ENCODE data around the gene PROSER2.

DNA sequence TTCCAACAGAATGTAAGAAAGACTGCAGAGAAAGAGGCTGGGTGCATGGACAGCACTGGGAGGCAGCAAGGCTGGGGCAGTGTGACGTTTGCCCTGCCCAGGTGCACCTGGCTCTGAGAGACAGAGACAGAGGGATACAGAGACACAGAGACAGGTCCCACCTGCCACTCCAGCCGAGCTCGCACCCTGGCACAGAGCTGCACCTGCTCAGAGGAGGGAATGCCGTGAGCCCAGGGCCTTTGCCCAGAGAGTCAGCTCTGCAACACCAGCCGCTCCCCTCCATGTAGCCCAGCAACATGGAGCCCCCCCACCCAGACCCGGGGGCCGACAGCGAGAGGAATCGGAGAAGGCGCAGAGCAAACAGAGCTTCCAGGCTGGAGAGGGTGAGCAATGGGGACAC, 35.3 kb upstream of the PROSER2 start:
- TF ChIP-seq, protein P1, sequence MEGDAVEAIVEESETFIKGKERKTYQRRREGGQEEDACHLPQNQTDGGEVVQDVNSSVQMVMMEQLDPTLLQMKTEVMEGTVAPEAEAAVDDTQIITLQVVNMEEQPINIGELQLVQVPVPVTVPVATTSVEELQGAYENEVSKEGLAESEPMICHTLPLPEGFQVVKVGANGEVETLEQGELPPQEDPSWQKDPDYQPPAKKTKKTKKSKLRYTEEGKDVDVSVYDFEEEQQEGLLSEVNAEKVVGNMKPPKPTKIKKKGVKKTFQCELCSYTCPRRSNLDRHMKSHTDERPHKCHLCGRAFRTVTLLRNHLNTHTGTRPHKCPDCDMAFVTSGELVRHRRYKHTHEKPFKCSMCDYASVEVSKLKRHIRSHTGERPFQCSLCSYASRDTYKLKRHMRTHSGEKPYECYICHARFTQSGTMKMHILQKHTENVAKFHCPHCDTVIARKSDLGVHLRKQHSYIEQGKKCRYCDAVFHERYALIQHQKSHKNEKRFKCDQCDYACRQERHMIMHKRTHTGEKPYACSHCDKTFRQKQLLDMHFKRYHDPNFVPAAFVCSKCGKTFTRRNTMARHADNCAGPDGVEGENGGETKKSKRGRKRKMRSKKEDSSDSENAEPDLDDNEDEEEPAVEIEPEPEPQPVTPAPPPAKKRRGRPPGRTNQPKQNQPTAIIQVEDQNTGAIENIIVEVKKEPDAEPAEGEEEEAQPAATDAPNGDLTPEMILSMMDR (IDR thresholded peaks at IDR 0.05): no peak
- TF ChIP-seq POLR2A (IDR thresholded peaks at IDR 0.05): no peak

Data from body of pancreas (tissue), 4 donors.